ENCODE data around the gene H2AZ2.
"Not testable (repeated sequence)": the region's sequence is repeated elsewhere in the genome, so short reads cannot be mapped to it uniquely, and the experiment has no call there.

The H2AZ2 gene

GRCh38 chr7:44811093-44811492 lies 36.8 kb downstream of the H2AZ2 start:
- no peak for DNase-seq

GRCh38 chr7:44808914-44809393 lies 38.9 kb downstream of the H2AZ2 start:
- no peak for DNase-seq

DNA sequence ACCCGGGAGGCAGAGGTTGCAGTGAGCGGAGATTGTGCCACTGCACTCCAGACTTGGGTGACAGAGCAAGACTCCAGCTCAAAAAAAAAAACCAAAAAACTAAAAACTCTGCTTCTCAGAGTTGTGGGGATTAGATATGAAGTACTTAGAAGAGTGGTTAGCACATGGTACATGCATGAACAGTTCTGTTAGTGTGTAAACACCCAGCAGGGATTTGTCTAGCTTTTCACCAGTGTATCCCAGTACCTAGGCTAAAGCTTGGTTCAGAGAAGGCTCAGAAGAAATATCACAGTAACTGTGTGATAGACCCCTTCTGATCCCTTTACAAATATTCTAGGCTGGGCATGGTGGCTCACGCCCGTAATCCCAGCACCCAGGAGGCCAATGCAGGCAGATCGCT lies 41.9 kb downstream of the H2AZ2 start:
- no peak for DNase-seq

DNA sequence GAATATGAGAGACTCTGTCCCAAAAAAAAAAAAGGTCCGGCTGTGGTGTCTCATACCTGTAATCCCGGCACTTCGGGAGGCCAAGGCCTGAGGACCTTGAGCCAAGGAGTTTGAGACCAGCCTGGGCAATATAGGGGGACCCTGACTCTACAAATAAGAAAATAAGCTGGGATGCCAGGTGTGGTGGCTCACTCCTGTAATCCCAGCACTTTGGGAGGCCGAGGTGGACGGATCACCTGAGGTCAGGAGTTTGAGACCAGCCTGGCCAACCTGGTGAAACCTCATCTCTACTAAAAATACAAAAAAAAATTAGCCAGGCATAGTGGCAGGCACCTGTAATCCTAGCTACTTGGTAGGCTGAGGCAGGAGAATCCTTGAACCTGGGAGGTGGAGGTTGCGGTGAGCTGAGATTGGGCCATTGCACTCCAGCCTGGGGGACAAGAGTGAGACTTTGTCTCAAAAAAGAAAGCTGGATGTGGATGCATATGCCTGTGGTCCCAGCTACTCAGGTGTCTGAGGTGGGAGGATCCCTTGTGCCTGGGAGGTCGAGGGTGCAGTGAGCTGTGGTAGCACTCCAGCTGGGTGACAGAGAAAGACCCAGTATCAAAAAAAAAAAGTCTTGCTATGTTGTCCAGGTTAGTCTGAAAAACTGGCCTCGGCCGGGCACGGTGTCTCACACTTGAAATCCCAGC lies 43.9 kb downstream of the H2AZ2 start:
- DNase-seq, result peak; percentile 49

- DNase-seq, result no peak
Measured at GRCh38 chr7:44802418-44803025, 45.4 kb downstream of the H2AZ2 start.

DNA sequence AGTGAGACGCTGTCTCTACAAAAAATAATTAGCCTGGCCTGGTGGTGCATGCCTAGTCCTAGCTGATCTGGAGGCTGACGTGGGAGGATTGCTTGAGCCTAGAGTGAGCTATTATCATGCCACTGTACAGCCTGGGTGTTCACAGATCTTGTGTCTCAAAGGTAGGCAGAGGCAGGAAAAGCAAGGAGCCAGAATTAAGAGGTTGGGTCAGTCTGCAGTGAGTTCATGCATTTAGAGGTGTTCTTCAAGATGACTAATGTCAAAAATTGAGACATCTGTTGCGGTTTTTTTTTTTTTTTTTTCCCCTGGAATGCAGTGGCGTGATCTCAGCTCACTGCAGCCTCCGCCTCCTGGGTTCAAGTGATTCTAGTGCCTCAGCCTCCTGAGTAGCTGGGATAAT lies 46.0 kb downstream of the H2AZ2 start:
- no peak for DNase-seq

DNA sequence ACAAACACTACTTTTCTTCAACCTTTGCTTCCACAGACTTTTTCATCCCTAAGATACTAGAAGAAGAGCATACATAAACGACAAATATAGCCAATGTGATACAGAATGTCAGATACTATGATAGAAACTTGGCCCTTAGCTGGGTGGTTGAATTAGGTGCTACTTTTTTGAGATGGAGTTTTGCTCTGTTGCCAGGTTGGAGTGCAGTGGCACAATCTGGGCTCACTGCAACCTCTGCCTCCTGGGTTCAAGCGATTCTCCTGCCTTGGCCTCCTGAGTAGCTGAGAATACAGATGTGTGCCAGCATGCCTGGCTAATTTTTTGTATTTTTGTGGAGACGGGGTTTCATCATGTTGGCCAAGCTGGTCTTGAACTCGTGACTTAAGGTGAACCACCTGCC lies 47.9 kb downstream of the H2AZ2 start:
- DNase-seq, result no peak

DNA sequence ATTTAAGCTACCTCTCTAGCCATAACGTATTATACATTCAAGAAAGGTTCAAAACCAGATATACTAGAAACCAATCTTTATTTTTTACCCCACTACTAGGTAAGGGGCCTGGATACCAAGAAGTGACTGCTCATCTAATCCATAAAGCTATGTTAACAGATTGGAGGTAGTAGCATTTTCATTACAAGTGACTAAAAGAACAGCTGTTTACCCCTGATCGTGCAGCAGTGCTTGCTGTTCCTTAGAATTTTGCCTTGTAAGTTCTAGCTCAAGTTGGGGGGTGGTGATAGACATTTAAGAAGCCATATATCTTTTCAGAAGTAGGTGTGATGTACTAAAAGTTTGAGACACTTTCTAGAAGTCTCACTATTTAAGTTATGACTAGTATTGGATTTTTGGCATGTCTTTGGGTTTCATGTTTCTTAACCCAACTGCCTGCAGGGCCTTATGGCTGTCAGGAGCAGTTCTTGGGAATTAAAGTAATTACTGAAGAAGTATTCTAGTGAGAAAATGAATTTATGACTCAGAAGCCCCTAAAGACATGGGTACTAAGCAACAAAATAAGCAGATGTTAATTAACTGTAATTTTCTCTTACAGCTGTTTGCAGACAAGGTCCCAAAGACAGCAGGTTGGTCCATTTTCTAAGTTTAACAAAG lies 49.1 kb downstream of the H2AZ2 start:
- no peak for DNase-seq

DNA sequence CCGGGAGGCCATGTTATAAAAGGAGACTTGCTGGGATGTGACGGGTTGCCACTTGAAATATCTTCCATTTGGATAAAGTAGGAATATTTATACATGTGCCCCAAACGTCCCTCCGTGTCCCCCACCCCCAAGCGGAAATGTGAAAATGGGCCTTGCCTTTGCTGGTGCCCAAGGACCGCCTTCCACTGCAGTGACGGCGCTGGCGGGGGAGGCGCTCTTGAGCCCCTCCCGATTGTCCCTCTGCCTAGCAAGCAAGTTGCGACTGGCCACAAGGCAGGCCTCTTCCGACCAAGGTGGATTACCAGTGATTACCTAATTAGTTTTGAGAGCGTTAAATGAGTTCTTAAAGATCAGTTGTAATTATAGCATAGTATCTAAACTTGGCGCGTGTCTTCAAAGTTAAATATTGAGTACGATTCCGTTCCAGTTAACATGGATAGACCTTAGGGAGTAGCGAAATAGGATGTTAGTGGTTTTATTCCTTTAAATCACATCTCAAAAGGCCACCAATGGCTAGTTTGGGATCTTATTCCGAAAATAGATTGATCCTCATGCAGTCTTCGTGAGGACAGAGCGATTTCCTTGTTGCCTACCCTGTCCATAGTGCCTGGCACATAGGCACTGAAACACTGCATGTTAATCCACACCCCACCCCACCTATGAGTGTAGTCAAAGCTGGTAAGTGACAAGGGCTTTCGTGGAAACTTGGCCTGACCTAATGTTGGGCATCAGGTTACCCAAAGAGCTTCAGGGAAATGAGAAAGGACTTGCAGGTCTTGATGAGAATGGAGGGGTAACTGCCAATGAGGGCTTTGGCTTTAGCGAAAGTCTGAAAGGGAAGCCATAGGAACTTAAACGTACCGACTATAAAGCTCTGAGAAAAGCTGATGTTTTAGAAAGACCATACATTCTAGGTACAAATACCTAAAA lies 50.3 kb downstream of the H2AZ2 start:
- peak; percentile 85 for DNase-seq

GRCh38 chr7:44796504-44797328 lies 51.2 kb downstream of the H2AZ2 start, which contains the start of gene PPIA:
PPIA (plus strand) TSS chr7:44796681; CDS start chr7:44796725, 44 bp downstream.
- peak; percentile 99 for DNase-seq

- DNase-seq, result no peak
Measured at GRCh38 chr7:44796034-44796503, 51.8 kb downstream of the H2AZ2 start.

DNA sequence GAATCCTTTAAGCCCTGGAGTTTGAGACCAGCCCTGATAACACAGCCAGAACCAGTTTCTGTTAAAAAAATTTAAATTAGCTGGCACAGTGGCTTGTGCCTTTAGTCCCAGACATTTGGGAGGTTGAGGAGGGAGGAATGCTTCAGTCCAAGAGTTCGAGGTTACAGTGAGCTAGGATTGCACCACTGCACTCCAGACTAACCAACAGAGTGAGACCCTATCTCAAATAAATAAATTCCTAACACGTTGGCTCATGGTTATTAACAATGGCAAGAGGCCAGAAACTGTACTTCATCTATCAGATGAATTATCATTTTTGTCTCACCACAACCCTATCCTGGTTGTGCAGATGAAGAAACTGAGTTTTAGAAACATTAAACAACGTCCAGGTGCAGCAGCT lies 53.6 kb downstream of the H2AZ2 start:
- no peak for DNase-seq

- no peak for DNase-seq
Measured at GRCh38 chr7:44793919-44794318, 54.0 kb downstream of the H2AZ2 start.

- DNase-seq, result no peak
Measured at GRCh38 chr7:44791278-44792219, 56.3 kb downstream of the H2AZ2 start.

- no peak for DNase-seq
Measured at GRCh38 chr7:44789990-44790389, 57.9 kb downstream of the H2AZ2 start.

- DNase-seq, result no peak
Measured at GRCh38 chr7:44787762-44788161, 60.1 kb downstream of the H2AZ2 start.

DNA sequence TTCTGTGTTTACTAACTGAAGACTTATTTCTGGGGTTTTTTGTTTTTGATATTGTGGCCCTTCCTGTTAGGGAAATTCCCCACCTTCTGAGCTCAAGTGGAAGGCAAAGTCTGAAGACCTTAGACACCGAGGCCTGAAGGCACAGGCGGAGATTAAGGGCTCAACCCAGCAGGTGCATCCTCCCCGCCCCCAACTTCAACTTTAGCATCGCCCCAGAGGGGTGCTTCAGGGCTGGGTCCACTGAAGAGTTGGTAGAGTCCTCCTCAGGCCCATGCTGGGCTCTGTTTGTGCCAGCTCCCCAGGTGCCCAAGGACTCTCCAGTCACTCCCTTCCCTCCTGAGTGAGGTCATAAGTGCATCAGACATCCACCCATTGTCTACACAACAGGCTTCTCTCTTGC lies 60.8 kb downstream of the H2AZ2 start:
- DNase-seq, result no peak

GRCh38 chr7:44785218-44785617 lies 62.7 kb downstream of the H2AZ2 start:
- DNase-seq, result not testable (repeated sequence)

DNA sequence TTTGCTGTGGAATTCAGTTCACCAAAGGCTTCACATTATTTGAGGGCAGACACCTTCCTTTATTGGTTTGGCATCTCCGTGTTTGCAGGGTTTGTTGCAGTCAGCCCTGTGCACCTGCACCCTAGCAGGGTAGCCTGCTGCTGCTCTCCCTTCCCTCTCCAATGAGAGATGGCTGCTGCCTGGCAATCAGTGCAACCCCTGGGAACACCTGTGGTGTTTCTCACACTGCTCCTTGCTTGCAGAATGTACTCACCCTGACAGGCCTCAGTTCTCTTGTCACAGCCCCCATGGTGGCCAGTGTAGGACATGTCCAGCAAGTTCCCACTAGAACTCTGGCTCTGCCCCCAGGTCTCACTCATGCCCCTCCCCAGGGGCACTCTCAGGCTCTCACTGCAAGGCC lies 63.5 kb downstream of the H2AZ2 start:
- DNase-seq, result no peak

DNA sequence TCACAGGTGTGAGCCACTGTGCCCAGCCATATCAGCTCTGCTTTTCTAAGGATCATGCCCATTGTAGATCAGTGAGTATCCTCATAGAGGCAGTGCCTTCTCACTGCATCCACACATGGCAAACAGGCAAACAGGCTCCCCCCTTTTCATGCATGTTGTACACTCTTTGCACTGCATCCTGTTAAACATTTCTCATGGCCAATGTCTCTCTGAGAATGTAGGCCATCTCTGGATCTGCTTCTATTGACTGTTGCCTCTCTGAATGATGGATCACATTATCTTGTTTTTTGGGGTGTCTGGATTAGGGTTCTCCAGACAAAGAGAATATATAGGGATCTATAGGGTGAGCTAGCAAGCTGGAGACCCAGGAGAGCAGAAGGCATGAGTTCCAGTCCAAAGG lies 64.5 kb downstream of the H2AZ2 start:
- DNase-seq, result no peak

DNA sequence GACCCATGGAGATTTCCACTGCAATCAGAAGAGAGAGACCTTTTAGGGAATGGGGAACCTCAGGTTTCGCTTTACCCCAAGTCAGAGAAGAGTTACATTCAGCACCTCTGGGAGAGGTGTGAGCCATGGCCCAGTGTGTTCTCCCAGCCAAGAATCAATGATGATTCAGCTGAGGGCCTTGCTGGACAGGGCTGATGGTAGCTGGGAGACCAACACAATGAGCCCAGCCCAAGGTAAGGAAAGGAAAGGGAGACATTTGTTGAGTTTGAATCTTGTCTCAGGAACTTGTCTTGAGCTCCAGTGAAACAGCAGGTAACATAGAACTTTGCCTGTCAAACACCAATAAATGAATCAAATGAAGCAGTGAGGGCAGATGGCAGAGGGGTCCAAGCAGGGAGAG lies 65.4 kb downstream of the H2AZ2 start:
- DNase-seq, result no peak

Measured in stimulated activated CD8-positive, alpha-beta memory T cell treated with anti-CD3 and anti-CD28 coated beads, Interleukin-4, amount 100 ng/mL, for 48 hours (primary cell).